HEK293 (cell line): ENCODE results near the gene USP44.

Experiments
- BCL11A ChIP-seq: fragments of 450-650 bp; formaldehyde crosslinking; IDR thresholded peaks from 2 replicates; pipeline ENCODE4 v1.5.1; 2016; ENCODE audit warnings: low read depth, missing biosample characterization, missing genetic modification characterization
- GLI2 ChIP-seq: fragments of 450-650 bp; formaldehyde crosslinking; IDR thresholded peaks from 2 replicates; pipeline ENCODE4; 2017; ENCODE audit warnings: missing biosample characterization, missing genetic modification characterization, low read depth, borderline replicate concordance
- GLIS2 ChIP-seq: fragments of 450-650 bp; formaldehyde crosslinking; IDR thresholded peaks from 2 replicates; pipeline ENCODE4 v1.5.1; 2016; ENCODE audit warnings: missing biosample characterization, missing genetic modification characterization
- IKZF3 ChIP-seq: fragments of 450-650 bp; IDR thresholded peaks from 2 replicates; pipeline ENCODE4 v1.5.0; 2018; ENCODE audit warnings: missing biosample characterization, mild to moderate bottlenecking, missing genetic modification characterization, moderate library complexity
- KLF7 ChIP-seq: fragments of 450-650 bp; formaldehyde crosslinking; IDR thresholded peaks from 2 replicates; pipeline ENCODE4 v1.5.1; 2016; ENCODE audit warnings: missing biosample characterization, missing genetic modification characterization, borderline replicate concordance
- MZF1 ChIP-seq: fragments of 450-650 bp; formaldehyde crosslinking; IDR thresholded peaks from 2 replicates; pipeline ENCODE4 v1.5.1; 2017; ENCODE audit warnings: missing biosample characterization, missing genetic modification characterization, borderline replicate concordance
- TRIM28 ChIP-seq: IDR thresholded peaks from 2 replicates; pipeline ENCODE4 v1.6.1; 2011; ENCODE audit warnings: low read length, control low read depth, borderline replicate concordance
- YY1 ChIP-seq: fragments of 450-650 bp; formaldehyde crosslinking; IDR thresholded peaks from 2 replicates; pipeline ENCODE4 v1.5.1; 2018; ENCODE audit warnings: missing biosample characterization, missing genetic modification characterization
- ZEB2 ChIP-seq: fragments of 450-650 bp; formaldehyde crosslinking; IDR thresholded peaks from 2 replicates; pipeline ENCODE4 v1.5.1; 2016; ENCODE audit warnings: missing biosample characterization, missing genetic modification characterization
- ZFHX2 ChIP-seq: fragments of 450-650 bp; formaldehyde crosslinking; conservative IDR thresholded peaks from 2 replicates; pipeline ENCODE4 v1.5.1; 2016; ENCODE audit warnings: missing biosample characterization, missing genetic modification characterization
- ZIC2 ChIP-seq: fragments of 450-650 bp; formaldehyde crosslinking; IDR thresholded peaks from 2 replicates; pipeline ENCODE4 v1.5.1; 2016; ENCODE audit warnings: missing biosample characterization, missing genetic modification characterization
- ZNF10 ChIP-seq: fragments of 450-650 bp; formaldehyde crosslinking; IDR thresholded peaks from 2 replicates; pipeline ENCODE4 v1.5.1; 2017; ENCODE audit warnings: missing biosample characterization, missing genetic modification characterization
- ZNF114 ChIP-seq: fragments of 450-650 bp; formaldehyde crosslinking; IDR thresholded peaks from 2 replicates; pipeline ENCODE4 v1.5.0; 2017; ENCODE audit warnings: missing biosample characterization, missing genetic modification characterization
- ZNF157 ChIP-seq: fragments of 450-650 bp; formaldehyde crosslinking; IDR thresholded peaks from 2 replicates; pipeline ENCODE4 v1.5.1; 2016; ENCODE audit warnings: missing biosample characterization, missing genetic modification characterization
- ZNF19 ChIP-seq: fragments of 450-650 bp; formaldehyde crosslinking; IDR thresholded peaks from 2 replicates; pipeline ENCODE4; 2016; ENCODE audit warnings: missing biosample characterization, missing genetic modification characterization, low read depth
- ZNF266 ChIP-seq: fragments of 450-650 bp; formaldehyde crosslinking; IDR thresholded peaks from 2 replicates; pipeline ENCODE4 v1.5.1; 2016; ENCODE audit warnings: missing biosample characterization, missing genetic modification characterization, low read depth
- ZNF280C ChIP-seq: fragments of 450-650 bp; formaldehyde crosslinking; IDR thresholded peaks from 2 replicates; pipeline ENCODE4 v1.5.1; 2016; ENCODE audit warnings: missing biosample characterization, missing genetic modification characterization
- ZNF366 ChIP-seq: fragments of 450-650 bp; formaldehyde crosslinking; conservative IDR thresholded peaks from 2 replicates; pipeline ENCODE4 v1.5.1; 2016; ENCODE audit warnings: missing biosample characterization, missing genetic modification characterization
- ZNF426 ChIP-seq: fragments of 450-650 bp; formaldehyde crosslinking; IDR thresholded peaks from 2 replicates; pipeline ENCODE4 v1.5.1; 2017; ENCODE audit warnings: missing biosample characterization, missing genetic modification characterization, mild to moderate bottlenecking, inconsistent platforms, moderate library complexity
- ZNF433 ChIP-seq: fragments of 450-650 bp; formaldehyde crosslinking; IDR thresholded peaks from 2 replicates; pipeline ENCODE4 v1.5.1; 2016; ENCODE audit warnings: missing biosample characterization, missing genetic modification characterization, low read depth
- ZNF48 ChIP-seq: fragments of 450-650 bp; formaldehyde crosslinking; IDR thresholded peaks from 2 replicates; pipeline ENCODE4 v1.5.1; 2016; ENCODE audit warnings: missing biosample characterization, missing genetic modification characterization
- ZNF548 ChIP-seq: fragments of 450-650 bp; formaldehyde crosslinking; IDR thresholded peaks from 2 replicates; pipeline ENCODE4 v1.5.1; 2016; ENCODE audit warnings: missing biosample characterization, missing genetic modification characterization
- ZNF561 ChIP-seq: fragments of 450-650 bp; IDR thresholded peaks from 2 replicates; pipeline ENCODE4 v1.5.1; 2018; ENCODE audit warnings: missing biosample characterization, missing genetic modification characterization, borderline replicate concordance
- ZNF571 ChIP-seq: fragments of 450-650 bp; formaldehyde crosslinking; IDR thresholded peaks from 2 replicates; pipeline ENCODE4 v1.5.0; 2017; ENCODE audit warnings: missing biosample characterization, missing genetic modification characterization
- ZNF600 ChIP-seq: fragments of 450-650 bp; formaldehyde crosslinking; IDR thresholded peaks from 2 replicates; pipeline ENCODE4 v1.5.1; 2016; ENCODE audit warnings: missing biosample characterization, missing genetic modification characterization
- ZNF645 ChIP-seq: fragments of 450-650 bp; formaldehyde crosslinking; IDR thresholded peaks from 2 replicates; pipeline ENCODE4; 2016; ENCODE audit warnings: missing biosample characterization, missing genetic modification characterization
- ZNF664 ChIP-seq: fragments of 450-650 bp; formaldehyde crosslinking; IDR thresholded peaks from 2 replicates; pipeline ENCODE4 v1.5.1; 2016; ENCODE audit warnings: missing biosample characterization, missing genetic modification characterization
- ZNF776 ChIP-seq: fragments of 450-650 bp; formaldehyde crosslinking; IDR thresholded peaks from 2 replicates; pipeline ENCODE4 v1.5.0; 2017; ENCODE audit warnings: missing biosample characterization, missing genetic modification characterization, borderline replicate concordance
- ZNF785 ChIP-seq: fragments of 450-650 bp; formaldehyde crosslinking; IDR thresholded peaks from 2 replicates; pipeline ENCODE4 v1.5.1; 2016; ENCODE audit warnings: missing biosample characterization, missing genetic modification characterization
- ZNF791 ChIP-seq: fragments of 450-650 bp; formaldehyde crosslinking; IDR thresholded peaks from 2 replicates; pipeline ENCODE4 v1.5.1; 2016; ENCODE audit warnings: missing biosample characterization, missing genetic modification characterization
- ZNF830 ChIP-seq: fragments of 450-650 bp; IDR thresholded peaks from 2 replicates; pipeline ENCODE4 v1.5.0; 2018; ENCODE audit warnings: missing biosample characterization, missing genetic modification characterization, low read depth, mild to moderate bottlenecking, moderate library complexity
- ZSCAN16 ChIP-seq: fragments of 450-650 bp; formaldehyde crosslinking; IDR thresholded peaks from 2 replicates; pipeline ENCODE4 v1.5.1; 2016; ENCODE audit warnings: missing biosample characterization, missing genetic modification characterization
- TF ChIP-seq, protein P1 (sequence below): fragments of 450-650 bp; formaldehyde crosslinking; IDR thresholded peaks from 2 replicates; pipeline ENCODE4 v1.5.1; 2016; ENCODE audit warnings: missing biosample characterization, missing genetic modification characterization
- TF ChIP-seq, protein P2 (sequence below): fragments of 450-650 bp; formaldehyde crosslinking; IDR thresholded peaks from 2 replicates; pipeline ENCODE4 v1.5.1; 2016; ENCODE audit warnings: missing biosample characterization, missing genetic modification characterization, borderline replicate concordance

Gene USP44

GRCh38 chr12:95551305-95551704 is at the start of gene USP44 (continued):
- TF ChIP-seq, protein P1, sequence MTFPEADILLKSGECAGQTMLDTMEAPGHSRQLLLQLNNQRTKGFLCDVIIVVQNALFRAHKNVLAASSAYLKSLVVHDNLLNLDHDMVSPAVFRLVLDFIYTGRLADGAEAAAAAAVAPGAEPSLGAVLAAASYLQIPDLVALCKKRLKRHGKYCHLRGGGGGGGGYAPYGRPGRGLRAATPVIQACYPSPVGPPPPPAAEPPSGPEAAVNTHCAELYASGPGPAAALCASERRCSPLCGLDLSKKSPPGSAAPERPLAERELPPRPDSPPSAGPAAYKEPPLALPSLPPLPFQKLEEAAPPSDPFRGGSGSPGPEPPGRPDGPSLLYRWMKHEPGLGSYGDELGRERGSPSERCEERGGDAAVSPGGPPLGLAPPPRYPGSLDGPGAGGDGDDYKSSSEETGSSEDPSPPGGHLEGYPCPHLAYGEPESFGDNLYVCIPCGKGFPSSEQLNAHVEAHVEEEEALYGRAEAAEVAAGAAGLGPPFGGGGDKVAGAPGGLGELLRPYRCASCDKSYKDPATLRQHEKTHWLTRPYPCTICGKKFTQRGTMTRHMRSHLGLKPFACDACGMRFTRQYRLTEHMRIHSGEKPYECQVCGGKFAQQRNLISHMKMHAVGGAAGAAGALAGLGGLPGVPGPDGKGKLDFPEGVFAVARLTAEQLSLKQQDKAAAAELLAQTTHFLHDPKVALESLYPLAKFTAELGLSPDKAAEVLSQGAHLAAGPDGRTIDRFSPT: no peak
- TF ChIP-seq ZSCAN16 (tag by site-specific recombination) (no peak), KLF7 (tag by site-specific recombination) (no peak), ZNF600 (tag by site-specific recombination) (peak; percentile 62; the same call in 1 of the 2 replicates), ZNF433 (tag by site-specific recombination) (no peak), IKZF3 (tag by site-specific recombination) (no peak), ZNF280C (tag by site-specific recombination) (no peak), TRIM28 (no peak), ZNF366 (peak; percentile 24), BCL11A (no peak), ZNF571 (tag by site-specific recombination) (no peak), YY1 (tag by site-specific recombination) (no peak), ZNF645 (tag by site-specific recombination) (no peak), ZNF48 (tag by site-specific recombination) (no peak), ZIC2 (tag by site-specific recombination) (no peak), ZNF426 (tag by site-specific recombination) (no peak), ZNF266 (no peak), ZNF776 (tag by site-specific recombination) (no peak), ZNF785 (tag by site-specific recombination) (no peak), MZF1 (tag by site-specific recombination) (peak; percentile 95), GLI2 (tag by site-specific recombination) (no peak), ZNF548 (tag by site-specific recombination) (no peak), ZNF157 (no peak), ZNF561 (tag by site-specific recombination) (0 out of 2 replicates have a peak, but pooled peaks have one; percentile 18), ZNF10 (tag by site-specific recombination) (0 out of 2 replicates have a peak, but pooled peaks have one; percentile 40), ZNF114 (tag by site-specific recombination) (no peak), GLIS2 (tag by site-specific recombination) (peak; percentile 73), ZNF19 (no peak), ZNF830 (tag by site-specific recombination) (no peak), ZNF664 (tag by site-specific recombination) (no peak), ZEB2 (tag by site-specific recombination) (peak; percentile 24; the same call in 1 of the 2 replicates), ZFHX2 (tag by site-specific recombination) (no peak), ZNF791 (tag by site-specific recombination) (no peak)
- TF ChIP-seq, protein P2, sequence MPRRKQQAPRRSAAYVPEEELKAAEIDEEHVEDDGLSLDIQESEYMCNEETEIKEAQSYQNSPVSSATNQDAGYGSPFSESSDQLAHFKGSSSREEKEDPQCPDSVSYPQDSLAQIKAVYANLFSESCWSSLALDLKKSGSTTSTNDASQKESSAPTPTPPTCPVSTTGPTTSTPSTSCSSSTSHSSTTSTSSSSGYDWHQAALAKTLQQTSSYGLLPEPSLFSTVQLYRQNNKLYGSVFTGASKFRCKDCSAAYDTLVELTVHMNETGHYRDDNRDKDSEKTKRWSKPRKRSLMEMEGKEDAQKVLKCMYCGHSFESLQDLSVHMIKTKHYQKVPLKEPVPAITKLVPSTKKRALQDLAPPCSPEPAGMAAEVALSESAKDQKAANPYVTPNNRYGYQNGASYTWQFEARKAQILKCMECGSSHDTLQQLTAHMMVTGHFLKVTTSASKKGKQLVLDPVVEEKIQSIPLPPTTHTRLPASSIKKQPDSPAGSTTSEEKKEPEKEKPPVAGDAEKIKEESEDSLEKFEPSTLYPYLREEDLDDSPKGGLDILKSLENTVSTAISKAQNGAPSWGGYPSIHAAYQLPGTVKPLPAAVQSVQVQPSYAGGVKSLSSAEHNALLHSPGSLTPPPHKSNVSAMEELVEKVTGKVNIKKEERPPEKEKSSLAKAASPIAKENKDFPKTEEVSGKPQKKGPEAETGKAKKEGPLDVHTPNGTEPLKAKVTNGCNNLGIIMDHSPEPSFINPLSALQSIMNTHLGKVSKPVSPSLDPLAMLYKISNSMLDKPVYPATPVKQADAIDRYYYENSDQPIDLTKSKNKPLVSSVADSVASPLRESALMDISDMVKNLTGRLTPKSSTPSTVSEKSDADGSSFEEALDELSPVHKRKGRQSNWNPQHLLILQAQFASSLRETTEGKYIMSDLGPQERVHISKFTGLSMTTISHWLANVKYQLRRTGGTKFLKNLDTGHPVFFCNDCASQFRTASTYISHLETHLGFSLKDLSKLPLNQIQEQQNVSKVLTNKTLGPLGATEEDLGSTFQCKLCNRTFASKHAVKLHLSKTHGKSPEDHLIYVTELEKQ (tag by site-specific recombination): no peak
